IMR-90 (cell line): ENCODE measurements around the gene SPATA13.

Source experiments
- BHLHE40 ChIP-seq: fragments of 150-350 bp; IDR thresholded peaks from 2 replicates; pipeline ENCODE4 v1.6.1; 2016; ENCODE audit warnings: mild to moderate bottlenecking, low read depth, low read length
- FOS ChIP-seq: fragments of 150-350 bp; IDR thresholded peaks from 2 replicates; pipeline ENCODE4 v1.6.1; 2016; ENCODE audit warnings: low read depth, low read length
- POLR2A ChIP-seq: IDR thresholded peaks from 2 replicates; pipeline ENCODE4 v1.6.1; 2012; ENCODE audit warnings: mild to moderate bottlenecking, low read depth, low read length
- TF ChIP-seq, protein P1 (sequence below): conservative IDR thresholded peaks from 2 replicates; pipeline ENCODE4 v1.5.1; 2012; ENCODE audit warnings: mild to moderate bottlenecking, low read depth, low read length, improper control_type of control experiment
- TF ChIP-seq, protein P2 (sequence below): fragments of 150-350 bp; IDR thresholded peaks from 2 replicates; pipeline ENCODE4 v1.6.1; 2016; ENCODE audit warnings: low read depth, mild to moderate bottlenecking, low read length, moderate library complexity, borderline replicate concordance

DNA sequence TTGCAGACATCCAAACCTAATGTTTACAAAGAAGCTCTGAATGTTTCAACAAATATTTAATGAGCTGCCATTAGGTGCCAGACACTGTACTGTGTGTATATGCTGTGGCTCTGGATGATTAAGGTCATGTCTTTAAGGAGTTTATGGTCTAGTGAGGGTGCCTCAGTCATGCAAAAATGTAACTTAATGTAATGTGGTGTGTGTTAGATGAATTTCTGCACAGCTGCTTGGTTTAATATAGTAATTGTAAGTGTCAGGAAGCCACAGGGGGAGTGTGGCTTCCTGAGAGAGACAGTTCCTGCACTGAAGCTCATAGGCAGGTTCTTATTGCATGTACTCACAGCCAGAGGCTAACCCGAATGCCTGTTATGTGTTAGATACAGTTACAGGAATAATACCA, 43.3 kb downstream of the SPATA13 start:
- TF ChIP-seq, protein P1, sequence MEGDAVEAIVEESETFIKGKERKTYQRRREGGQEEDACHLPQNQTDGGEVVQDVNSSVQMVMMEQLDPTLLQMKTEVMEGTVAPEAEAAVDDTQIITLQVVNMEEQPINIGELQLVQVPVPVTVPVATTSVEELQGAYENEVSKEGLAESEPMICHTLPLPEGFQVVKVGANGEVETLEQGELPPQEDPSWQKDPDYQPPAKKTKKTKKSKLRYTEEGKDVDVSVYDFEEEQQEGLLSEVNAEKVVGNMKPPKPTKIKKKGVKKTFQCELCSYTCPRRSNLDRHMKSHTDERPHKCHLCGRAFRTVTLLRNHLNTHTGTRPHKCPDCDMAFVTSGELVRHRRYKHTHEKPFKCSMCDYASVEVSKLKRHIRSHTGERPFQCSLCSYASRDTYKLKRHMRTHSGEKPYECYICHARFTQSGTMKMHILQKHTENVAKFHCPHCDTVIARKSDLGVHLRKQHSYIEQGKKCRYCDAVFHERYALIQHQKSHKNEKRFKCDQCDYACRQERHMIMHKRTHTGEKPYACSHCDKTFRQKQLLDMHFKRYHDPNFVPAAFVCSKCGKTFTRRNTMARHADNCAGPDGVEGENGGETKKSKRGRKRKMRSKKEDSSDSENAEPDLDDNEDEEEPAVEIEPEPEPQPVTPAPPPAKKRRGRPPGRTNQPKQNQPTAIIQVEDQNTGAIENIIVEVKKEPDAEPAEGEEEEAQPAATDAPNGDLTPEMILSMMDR: no peak
- 0 out of 2 replicates have a peak, but pooled peaks have one; percentile 3 for TF ChIP-seq BHLHE40
- TF ChIP-seq POLR2A: no peak
- no peak for TF ChIP-seq FOS
- TF ChIP-seq, protein P2, sequence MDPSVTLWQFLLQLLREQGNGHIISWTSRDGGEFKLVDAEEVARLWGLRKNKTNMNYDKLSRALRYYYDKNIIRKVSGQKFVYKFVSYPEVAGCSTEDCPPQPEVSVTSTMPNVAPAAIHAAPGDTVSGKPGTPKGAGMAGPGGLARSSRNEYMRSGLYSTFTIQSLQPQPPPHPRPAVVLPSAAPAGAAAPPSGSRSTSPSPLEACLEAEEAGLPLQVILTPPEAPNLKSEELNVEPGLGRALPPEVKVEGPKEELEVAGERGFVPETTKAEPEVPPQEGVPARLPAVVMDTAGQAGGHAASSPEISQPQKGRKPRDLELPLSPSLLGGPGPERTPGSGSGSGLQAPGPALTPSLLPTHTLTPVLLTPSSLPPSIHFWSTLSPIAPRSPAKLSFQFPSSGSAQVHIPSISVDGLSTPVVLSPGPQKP: no peak
